WTC11 (cell line): Measurements from ENCODE around the gene ACBD6. TPM values are rescaled to one million over a fixed set of nuclear protein-coding genes. Genes with fewer than 3 reads are reported as not detected.

Experiments used
- ATAC-seq: fragments of 200-7000 bp; cut with Tn5 transposase; 2 replicates; pipeline ENCODE4 v1.10.0; 2021; ENCODE audit warnings: mild to moderate bottlenecking, moderate library complexity
- CTCF ChIA-PET: fragments of 300-600 bp; sonication (Branson Sonifier 250); formaldehyde crosslinking; loops from one replicate; lab custom pipeline; 2021; ENCODE audit warnings: antibody characterized with exemption; lab: Charles Lee
- POLR2A ChIA-PET: fragments of 350-600 bp; sonication (Branson Sonifier 250); formaldehyde crosslinking; loops from one replicate; lab custom pipeline; 2021; ENCODE audit warnings: antibody characterized with exemption; lab: Charles Lee
- DNase-seq: peaks from one replicate; pipeline ENCODE4 v3.0.0; 2021; ENCODE audit warnings: low spot score
- H3K27ac Mint-ChIP-seq: 2 replicates; pipeline ENCODE4 v1.8.0; 2021; ENCODE audit warnings: mixed read lengths
- H3K27me3 Mint-ChIP-seq: 2 replicates; pipeline ENCODE4 v1.8.0; 2021; ENCODE audit warnings: low read depth, mild to moderate bottlenecking, moderate library complexity, mixed read lengths
- H3K36me3 Mint-ChIP-seq: 2 replicates; pipeline ENCODE4 v1.8.0; 2021; ENCODE audit warnings: mixed read lengths
- H3K4me1 Mint-ChIP-seq: 2 replicates; pipeline ENCODE4 v1.8.0; 2022; ENCODE audit warnings: mixed read lengths
- H3K4me3 Mint-ChIP-seq: 2 replicates; pipeline ENCODE4 v1.8.0; 2021; ENCODE audit warnings: mild to moderate bottlenecking, moderate library complexity, mixed read lengths
- H3K9me3 Mint-ChIP-seq: 2 replicates; pipeline ENCODE4 v1.8.0; 2021; ENCODE audit warnings: mixed read lengths
- ELF4 ChIP-seq: sonication (generic); formaldehyde crosslinking; IDR thresholded peaks from 2 replicates; pipeline ENCODE4 v1.8.1; 2022; ENCODE audit warnings: low read depth, mild to moderate bottlenecking, moderate library complexity, missing genetic modification reagents
- ERG ChIP-seq: fragments of 250-450 bp; sonication (Bioruptor Pico); IDR thresholded peaks from 2 replicates; pipeline ENCODE4 v1.8.0; 2021; ENCODE audit warnings: mild to moderate bottlenecking
- MYBL2 ChIP-seq: sonication (generic); formaldehyde crosslinking; IDR thresholded peaks from 2 replicates; pipeline ENCODE4 v1.8.1; 2023; ENCODE audit warnings: mild to moderate bottlenecking, moderate library complexity, missing genetic modification reagents
- PRDM15 ChIP-seq: sonication (generic); formaldehyde crosslinking; IDR thresholded peaks from 2 replicates; pipeline ENCODE4 v1.8.0; 2022; ENCODE audit warnings: missing genetic modification reagents
- PRRX2 ChIP-seq: fragments of 250-450 bp; sonication (Bioruptor Pico); IDR thresholded peaks from 2 replicates; pipeline ENCODE4 v1.8.0; 2021; ENCODE audit warnings: mild to moderate bottlenecking
- ZNF232 ChIP-seq: sonication (generic); formaldehyde crosslinking; IDR thresholded peaks from 2 replicates; pipeline ENCODE4 v1.8.0; 2022; ENCODE audit warnings: mild to moderate bottlenecking, missing genetic modification reagents
- ZNF512 ChIP-seq: sonication (generic); formaldehyde crosslinking; IDR thresholded peaks from 2 replicates; pipeline ENCODE4 v1.8.1; 2022; ENCODE audit warnings: missing genetic modification reagents, borderline replicate concordance
- ZNF671 ChIP-seq: fragments of 250-450 bp; sonication (Bioruptor Pico); IDR thresholded peaks from 2 replicates; pipeline ENCODE4 v1.8.0; 2021; ENCODE audit warnings: mild to moderate bottlenecking
- total RNA-seq: library from RNA; stranded (reverse); gene quantifications from 3 replicates; pipeline ENCODE4 v1.2.3, GENCODE V29; 2021
- TF ChIP-seq, protein P1 (sequence below): fragments of 250-450 bp; sonication (Bioruptor Pico); IDR thresholded peaks from 2 replicates; pipeline ENCODE4 v2.1.2; 2022; ENCODE audit warnings: mild to moderate bottlenecking, moderate library complexity
- TF ChIP-seq, protein P2 (sequence below): sonication (generic); formaldehyde crosslinking; IDR thresholded peaks from 2 replicates; pipeline ENCODE4 v1.8.1; 2023; ENCODE audit warnings: mild to moderate bottlenecking, missing genetic modification reagents, borderline replicate concordance

The ACBD6 gene
- total RNA-seq, 1 experiment from 2014 or later: 53.5 TPM

DNA sequence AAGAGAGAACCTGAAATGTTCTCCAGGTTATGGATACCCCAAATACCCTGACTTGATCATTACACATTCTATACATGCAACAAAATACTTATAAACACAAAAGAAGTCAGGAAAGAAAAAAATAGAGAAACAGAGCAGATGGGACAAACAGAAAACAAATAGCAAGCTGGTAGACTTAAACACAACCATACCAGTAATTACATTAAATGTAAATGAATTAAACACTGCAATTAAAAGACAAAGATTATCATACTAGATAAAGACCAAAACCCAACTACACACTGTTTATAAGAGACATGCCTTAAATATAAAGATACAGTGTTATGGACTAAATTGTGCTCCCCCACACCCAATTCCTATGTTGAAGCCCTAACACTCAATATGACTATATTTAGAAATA is 117.2 kb downstream of the ACBD6 start (continued):
- no peak for TF ChIP-seq ERG (CRISPR knock-in tag)
- no peak for TF ChIP-seq ELF4

- H3K27me3 Mint-ChIP-seq: no peaks in the 10 kb centered on the region
- TF ChIP-seq MYBL2 (CRISPR knock-in tag) (no peak), ZNF512 (no peak), PRDM15 (no peak), ZNF232 (CRISPR knock-in tag) (no peak), PRRX2 (CRISPR knock-in tag) (no peak), ZNF671 (CRISPR knock-in tag) (no peak)
- TF ChIP-seq, protein P1, sequence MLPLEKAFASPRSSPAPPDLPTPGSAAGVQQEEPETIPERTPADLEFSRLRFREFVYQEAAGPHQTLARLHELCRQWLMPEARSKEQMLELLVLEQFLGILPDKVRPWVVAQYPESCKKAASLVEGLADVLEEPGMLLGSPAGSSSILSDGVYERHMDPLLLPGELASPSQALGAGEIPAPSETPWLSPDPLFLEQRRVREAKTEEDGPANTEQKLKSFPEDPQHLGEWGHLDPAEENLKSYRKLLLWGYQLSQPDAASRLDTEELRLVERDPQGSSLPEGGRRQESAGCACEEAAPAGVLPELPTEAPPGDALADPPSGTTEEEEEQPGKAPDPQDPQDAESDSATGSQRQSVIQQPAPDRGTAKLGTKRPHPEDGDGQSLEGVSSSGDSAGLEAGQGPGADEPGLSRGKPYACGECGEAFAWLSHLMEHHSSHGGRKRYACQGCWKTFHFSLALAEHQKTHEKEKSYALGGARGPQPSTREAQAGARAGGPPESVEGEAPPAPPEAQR (CRISPR knock-in tag): no peak
- TF ChIP-seq, protein P2, sequence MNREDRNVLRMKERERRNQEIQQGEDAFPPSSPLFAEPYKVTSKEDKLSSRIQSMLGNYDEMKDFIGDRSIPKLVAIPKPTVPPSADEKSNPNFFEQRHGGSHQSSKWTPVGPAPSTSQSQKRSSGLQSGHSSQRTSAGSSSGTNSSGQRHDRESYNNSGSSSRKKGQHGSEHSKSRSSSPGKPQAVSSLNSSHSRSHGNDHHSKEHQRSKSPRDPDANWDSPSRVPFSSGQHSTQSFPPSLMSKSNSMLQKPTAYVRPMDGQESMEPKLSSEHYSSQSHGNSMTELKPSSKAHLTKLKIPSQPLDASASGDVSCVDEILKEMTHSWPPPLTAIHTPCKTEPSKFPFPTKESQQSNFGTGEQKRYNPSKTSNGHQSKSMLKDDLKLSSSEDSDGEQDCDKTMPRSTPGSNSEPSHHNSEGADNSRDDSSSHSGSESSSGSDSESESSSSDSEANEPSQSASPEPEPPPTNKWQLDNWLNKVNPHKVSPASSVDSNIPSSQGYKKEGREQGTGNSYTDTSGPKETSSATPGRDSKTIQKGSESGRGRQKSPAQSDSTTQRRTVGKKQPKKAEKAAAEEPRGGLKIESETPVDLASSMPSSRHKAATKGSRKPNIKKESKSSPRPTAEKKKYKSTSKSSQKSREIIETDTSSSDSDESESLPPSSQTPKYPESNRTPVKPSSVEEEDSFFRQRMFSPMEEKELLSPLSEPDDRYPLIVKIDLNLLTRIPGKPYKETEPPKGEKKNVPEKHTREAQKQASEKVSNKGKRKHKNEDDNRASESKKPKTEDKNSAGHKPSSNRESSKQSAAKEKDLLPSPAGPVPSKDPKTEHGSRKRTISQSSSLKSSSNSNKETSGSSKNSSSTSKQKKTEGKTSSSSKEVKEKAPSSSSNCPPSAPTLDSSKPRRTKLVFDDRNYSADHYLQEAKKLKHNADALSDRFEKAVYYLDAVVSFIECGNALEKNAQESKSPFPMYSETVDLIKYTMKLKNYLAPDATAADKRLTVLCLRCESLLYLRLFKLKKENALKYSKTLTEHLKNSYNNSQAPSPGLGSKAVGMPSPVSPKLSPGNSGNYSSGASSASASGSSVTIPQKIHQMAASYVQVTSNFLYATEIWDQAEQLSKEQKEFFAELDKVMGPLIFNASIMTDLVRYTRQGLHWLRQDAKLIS: no peak
- TF ChIP-seq, all 79 proteins: peak for 0
- DNase-seq: no peak
- H3K4me3 Mint-ChIP-seq: no peak overlapping the region
- H3K27ac Mint-ChIP-seq: no peak overlapping the region
- POLR2A ChIA-PET: no interaction called here
- ATAC-seq: no peak
- peaks cover 6% of the 10 kb centered on the region; the same call in 1 of the 2 replicates for H3K4me1 Mint-ChIP-seq
- H3K9me3 Mint-ChIP-seq: peaks cover 63% of the 10 kb centered on the region
- H3K36me3 Mint-ChIP-seq: peaks cover 43% of the 10 kb centered on the region
- CTCF ChIA-PET: no interaction called here
These were observed 117.9 kb downstream of the ACBD6 start for GRCh38 chr1:180384286-180385005.
